ENCODE results near the gene KCNK18.

DNA sequence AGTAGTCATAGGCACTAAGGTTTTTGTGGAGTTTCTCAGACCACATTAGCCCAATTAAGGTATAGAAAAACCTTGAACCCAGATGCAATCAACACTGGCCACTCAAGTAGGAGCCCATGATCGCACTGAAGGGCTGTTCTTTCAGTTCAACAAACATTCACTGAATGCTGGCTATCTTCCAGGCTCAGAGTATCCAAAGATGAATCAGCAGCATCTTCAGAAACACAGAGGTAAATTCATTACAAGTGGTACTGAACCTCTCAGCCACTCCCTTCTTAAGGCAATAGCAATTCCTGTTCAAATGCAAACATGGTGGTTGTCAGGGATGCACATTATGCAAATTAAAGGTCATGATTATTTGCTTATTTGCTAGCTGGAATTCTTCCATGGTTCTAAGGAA lies 17.1 kb downstream of the KCNK18 start:
- TF ChIP-seq TAF1 (IDR thresholded peaks at IDR 0.05; ENCODE audit: borderline replicate concordance, low read depth, low read length) (no peak), POLR2A (IDR thresholded peaks at IDR 0.05; ENCODE audit: low read depth, low read length) (no peak)
